SK-N-SH treated with all-trans-retinoic acid at 6 μM for 48 hours (cell line): ENCODE results near the gene FLVCR1.
A peak's percentile ranks its signal among the peaks of the same experiment; 100 is the strongest.

Experiments used
- ATAC-seq: fragments of 200-7000 bp; cut with Tn5 transposase; 3 replicates; pipeline ENCODE4 v1.9.1; 2020; ENCODE audit warnings: mild to moderate bottlenecking, moderate library complexity
- ARNTL ChIP-seq: fragments of 450-650 bp; formaldehyde crosslinking; IDR thresholded peaks from 2 replicates; pipeline ENCODE4 v1.5.0; 2020; ENCODE audit warnings: low read depth, mild to moderate bottlenecking, moderate library complexity, borderline replicate concordance
- BACH2 ChIP-seq: fragments of 250-450 bp; sonication (Bioruptor Pico); IDR thresholded peaks from 2 replicates; pipeline ENCODE4 v1.9.0; 2021; ENCODE audit warnings: mild to moderate bottlenecking, borderline replicate concordance
- CREB5 ChIP-seq: fragments of 250-450 bp; sonication (Bioruptor Pico); IDR thresholded peaks from 2 replicates; pipeline ENCODE4 v1.5.1; 2020; ENCODE audit warnings: low read depth, mild to moderate bottlenecking, moderate library complexity
- CSDC2 ChIP-seq: fragments of 250-450 bp; sonication (Bioruptor Pico); IDR thresholded peaks from 2 replicates; pipeline ENCODE4 v1.5.0; 2020; ENCODE audit warnings: mild to moderate bottlenecking, moderate library complexity
- CSRNP3 ChIP-seq: fragments of 250-450 bp; sonication (Bioruptor Pico); IDR thresholded peaks from 2 replicates; pipeline ENCODE4 v1.5.1; 2021; ENCODE audit warnings: mild to moderate bottlenecking, moderate library complexity
- ESRRG ChIP-seq: fragments of 250-450 bp; sonication (Bioruptor Pico); IDR thresholded peaks from 2 replicates; pipeline ENCODE4 v1.6.1; 2021; ENCODE audit warnings: mild to moderate bottlenecking
- GLIS3 ChIP-seq: fragments of 250-450 bp; sonication (Bioruptor Pico); IDR thresholded peaks from 2 replicates; pipeline ENCODE4 v1.5.0; 2020; ENCODE audit warnings: mild to moderate bottlenecking, moderate library complexity
- ISL1 ChIP-seq: fragments of 250-450 bp; sonication (Bioruptor Pico); IDR thresholded peaks from 2 replicates; pipeline ENCODE4 v2.1.2; 2022; ENCODE audit warnings: mild to moderate bottlenecking, moderate library complexity
- OSR1 ChIP-seq: fragments of 250-450 bp; sonication (Bioruptor Pico); IDR thresholded peaks from 2 replicates; pipeline ENCODE4 v1.8.0; 2022; ENCODE audit warnings: moderate library complexity, mild to moderate bottlenecking, inconsistent platforms
- PATZ1 ChIP-seq: fragments of 250-450 bp; sonication (Bioruptor Pico); IDR thresholded peaks from 2 replicates; pipeline ENCODE4 v1.8.0; 2020; ENCODE audit warnings: mild to moderate bottlenecking, moderate library complexity, borderline replicate concordance
- POU6F1 ChIP-seq: fragments of 250-450 bp; sonication (Bioruptor Pico); IDR thresholded peaks from 2 replicates; pipeline ENCODE4 v1.8.0; 2021; ENCODE audit warnings: low read depth, mild to moderate bottlenecking, moderate library complexity, borderline replicate concordance
- PPARA ChIP-seq: fragments of 250-450 bp; sonication (Bioruptor Pico); IDR thresholded peaks from 2 replicates; pipeline ENCODE4 v1.5.0; 2020; ENCODE audit warnings: mild to moderate bottlenecking, borderline replicate concordance
- RARB ChIP-seq: fragments of 250-450 bp; sonication (Bioruptor Pico); IDR thresholded peaks from 2 replicates; pipeline ENCODE4 v1.8.0; 2021; ENCODE audit warnings: mild to moderate bottlenecking, moderate library complexity
- SNAI2 ChIP-seq: fragments of 250-450 bp; sonication (Bioruptor Pico); IDR thresholded peaks from 2 replicates; pipeline ENCODE4 v1.5.0; 2020; ENCODE audit warnings: mild to moderate bottlenecking, moderate library complexity
- TCF4 ChIP-seq: fragments of 250-450 bp; sonication (Bioruptor Pico); IDR thresholded peaks from 2 replicates; pipeline ENCODE4 v1.8.0; 2021; ENCODE audit warnings: mild to moderate bottlenecking, moderate library complexity, borderline replicate concordance
- TOX ChIP-seq: fragments of 250-450 bp; sonication (Bioruptor Pico); IDR thresholded peaks from 2 replicates; pipeline ENCODE4 v1.8.0; 2021; ENCODE audit warnings: mild to moderate bottlenecking, moderate library complexity, borderline replicate concordance
- TSHZ2 ChIP-seq: fragments of 250-450 bp; sonication (Bioruptor Pico); IDR thresholded peaks from 2 replicates; pipeline ENCODE4 v1.5.0; 2020; ENCODE audit warnings: mild to moderate bottlenecking, moderate library complexity
- ZC3H10 ChIP-seq: fragments of 250-450 bp; sonication (Bioruptor Pico); IDR thresholded peaks from 2 replicates; pipeline ENCODE4 v1.5.1; 2021; ENCODE audit warnings: mild to moderate bottlenecking, moderate library complexity
- ZFP3 ChIP-seq: fragments of 250-450 bp; sonication (Bioruptor Pico); IDR thresholded peaks from 2 replicates; pipeline ENCODE4 v1.5.0; 2020; ENCODE audit warnings: mild to moderate bottlenecking, moderate library complexity
- ZFP30 ChIP-seq: fragments of 450-650 bp; formaldehyde crosslinking; IDR thresholded peaks from 2 replicates; pipeline ENCODE4 v1.5.0; 2022; ENCODE audit warnings: mild to moderate bottlenecking, moderate library complexity
- ZNF565 ChIP-seq: fragments of 450-650 bp; formaldehyde crosslinking; conservative IDR thresholded peaks from 2 replicates; pipeline ENCODE4 v1.5.0; 2020; ENCODE audit warnings: low read depth, mild to moderate bottlenecking, moderate library complexity
- ZNF70 ChIP-seq: fragments of 450-650 bp; formaldehyde crosslinking; IDR thresholded peaks from 2 replicates; pipeline ENCODE4 v1.5.0; 2020; ENCODE audit warnings: mild to moderate bottlenecking, moderate library complexity
- ZNF8 ChIP-seq: fragments of 450-650 bp; formaldehyde crosslinking; IDR thresholded peaks from 2 replicates; pipeline ENCODE4 v1.5.0; 2020; ENCODE audit warnings: mild to moderate bottlenecking, moderate library complexity

FLVCR1 gene

GRCh38 chr1:212918824-212919223 is 60.7 kb downstream of the FLVCR1 start:
- ATAC-seq = no peak
- TF ChIP-seq RARB (CRISPR knock-in tag) = no peak
- TF ChIP-seq, all 23 proteins: peak for 0

- TF ChIP-seq ARNTL (CRISPR knock-in tag) (no peak), ZC3H10 (no peak), RARB (CRISPR knock-in tag) (no peak), ISL1 (no peak)
- ATAC-seq = no peak
Measured at GRCh38 chr1:212920246-212920645, 62.2 kb downstream of the FLVCR1 start.

GRCh38 chr1:212920896-212921295 is 62.8 kb downstream of the FLVCR1 start:
- ATAC-seq = peak; percentile 25; the same call in 1 of the 3 replicates
- no peak for TF ChIP-seq ZFP30 (CRISPR knock-in tag)
- TF ChIP-seq ZC3H10 = no peak
- TF ChIP-seq TCF4 (CRISPR knock-in tag) = no peak
- TF ChIP-seq PATZ1 (CRISPR knock-in tag) = no peak
- TF ChIP-seq SNAI2 (CRISPR knock-in tag) = no peak
- no peak for TF ChIP-seq CSDC2 (CRISPR knock-in tag)
- TF ChIP-seq ARNTL (CRISPR knock-in tag) = no peak
- no peak for TF ChIP-seq BACH2 (CRISPR knock-in tag)
- no peak for TF ChIP-seq ZNF565
- TF ChIP-seq CSRNP3 (CRISPR knock-in tag) = no peak
- no peak for TF ChIP-seq ZNF70 (CRISPR knock-in tag)
- TF ChIP-seq ZFP3 (CRISPR knock-in tag) = no peak
- no peak for TF ChIP-seq PPARA (CRISPR knock-in tag)
- TF ChIP-seq ZNF8 (CRISPR knock-in tag) = no peak
- no peak for TF ChIP-seq CREB5 (CRISPR knock-in tag)

- ATAC-seq = no peak
- TF ChIP-seq ZNF70 (CRISPR knock-in tag) (no peak), TOX (CRISPR knock-in tag) (no peak), ESRRG (CRISPR knock-in tag) (no peak), RARB (CRISPR knock-in tag) (no peak), CREB5 (CRISPR knock-in tag) (no peak), SNAI2 (CRISPR knock-in tag) (no peak), POU6F1 (no peak), CSRNP3 (CRISPR knock-in tag) (no peak), GLIS3 (no peak), PPARA (CRISPR knock-in tag) (no peak), BACH2 (CRISPR knock-in tag) (no peak), OSR1 (CRISPR knock-in tag) (no peak), TSHZ2 (CRISPR knock-in tag) (no peak), ARNTL (CRISPR knock-in tag) (no peak), PATZ1 (CRISPR knock-in tag) (no peak)
Measured at GRCh38 chr1:212922016-212922415, 63.9 kb downstream of the FLVCR1 start.
